CD4-positive, alpha-beta T cell treated with Interleukin-6 for 4 hours (primary cell): ENCODE measurements around the gene FAM167B.
A peak's percentile ranks its signal among the peaks of the same experiment; 100 is the strongest.
"Not testable (repeated sequence)": the region's sequence is repeated elsewhere in the genome, so short reads cannot be mapped to it uniquely, and the experiment has no call there.

ENCODE experiments used
- DNase-seq: peaks from one replicate; pipeline ENCODE4 v3.0.0-alpha.2; 2020; ENCODE audit warnings: mixed read lengths

The FAM167B gene

DNA sequence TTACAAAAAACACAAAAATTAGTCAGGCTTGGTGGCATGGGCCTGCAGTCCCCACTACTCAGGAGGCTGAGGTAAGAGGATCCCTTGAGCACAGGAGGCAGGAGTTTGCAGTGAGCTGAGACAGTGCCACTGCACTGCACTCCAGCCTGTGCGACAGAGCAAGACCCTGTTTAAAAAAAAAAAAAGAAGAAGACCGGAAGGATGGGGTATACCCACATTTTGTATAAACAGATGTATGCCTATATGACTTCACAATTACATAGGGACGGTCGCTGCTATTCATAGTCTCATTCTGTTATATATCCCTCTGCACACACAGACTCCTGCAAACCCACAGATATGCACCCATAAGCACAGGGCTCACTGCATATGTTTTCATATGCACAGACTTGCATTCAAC lies 16.7 kb downstream of the FAM167B start:
- peak; percentile 38 for DNase-seq

DNA sequence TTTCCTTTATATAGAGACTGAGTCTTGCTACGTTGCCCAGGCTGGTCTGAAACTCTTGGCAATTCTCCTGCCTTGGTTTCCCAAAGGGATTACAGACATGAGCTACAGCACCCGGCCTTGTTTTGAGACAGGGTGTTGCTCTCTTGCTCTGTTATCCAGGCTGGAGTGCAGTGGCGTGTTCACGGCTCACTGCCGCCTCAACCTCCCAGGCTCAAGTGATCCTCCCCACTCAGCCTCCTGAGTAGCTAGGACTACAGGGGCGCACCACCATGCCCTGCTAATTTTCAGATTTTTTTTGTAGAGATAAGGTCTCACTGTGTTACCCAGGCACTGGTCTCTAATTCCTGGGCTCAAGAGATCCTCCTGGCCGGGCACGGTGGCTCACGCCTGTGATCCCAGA lies 18.8 kb downstream of the FAM167B start:
- no peak for DNase-seq

- peak; percentile 27 for DNase-seq
Measured at GRCh38 chr1:32266921-32267591, 20.0 kb downstream of the FAM167B start.

DNA sequence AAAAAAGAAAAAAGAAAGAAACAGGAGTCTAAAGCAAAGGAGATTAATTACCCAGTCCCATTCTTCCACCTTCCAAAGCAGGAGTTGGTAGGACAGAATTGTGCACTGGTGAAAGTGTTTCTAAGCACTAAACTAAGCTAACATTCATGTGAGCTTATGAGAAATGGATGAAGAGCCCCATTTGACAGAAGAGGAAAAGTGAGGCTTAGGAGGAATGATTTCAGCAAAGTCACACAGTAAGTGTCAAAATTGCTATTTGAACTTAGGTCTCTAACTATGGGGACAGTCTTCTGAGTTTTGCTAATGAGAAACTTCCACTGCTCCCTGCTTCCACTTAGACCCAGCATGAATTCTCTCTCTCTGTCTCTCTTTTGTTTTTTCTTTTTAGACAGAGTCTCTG lies 22.7 kb downstream of the FAM167B start:
- no peak for DNase-seq

DNA sequence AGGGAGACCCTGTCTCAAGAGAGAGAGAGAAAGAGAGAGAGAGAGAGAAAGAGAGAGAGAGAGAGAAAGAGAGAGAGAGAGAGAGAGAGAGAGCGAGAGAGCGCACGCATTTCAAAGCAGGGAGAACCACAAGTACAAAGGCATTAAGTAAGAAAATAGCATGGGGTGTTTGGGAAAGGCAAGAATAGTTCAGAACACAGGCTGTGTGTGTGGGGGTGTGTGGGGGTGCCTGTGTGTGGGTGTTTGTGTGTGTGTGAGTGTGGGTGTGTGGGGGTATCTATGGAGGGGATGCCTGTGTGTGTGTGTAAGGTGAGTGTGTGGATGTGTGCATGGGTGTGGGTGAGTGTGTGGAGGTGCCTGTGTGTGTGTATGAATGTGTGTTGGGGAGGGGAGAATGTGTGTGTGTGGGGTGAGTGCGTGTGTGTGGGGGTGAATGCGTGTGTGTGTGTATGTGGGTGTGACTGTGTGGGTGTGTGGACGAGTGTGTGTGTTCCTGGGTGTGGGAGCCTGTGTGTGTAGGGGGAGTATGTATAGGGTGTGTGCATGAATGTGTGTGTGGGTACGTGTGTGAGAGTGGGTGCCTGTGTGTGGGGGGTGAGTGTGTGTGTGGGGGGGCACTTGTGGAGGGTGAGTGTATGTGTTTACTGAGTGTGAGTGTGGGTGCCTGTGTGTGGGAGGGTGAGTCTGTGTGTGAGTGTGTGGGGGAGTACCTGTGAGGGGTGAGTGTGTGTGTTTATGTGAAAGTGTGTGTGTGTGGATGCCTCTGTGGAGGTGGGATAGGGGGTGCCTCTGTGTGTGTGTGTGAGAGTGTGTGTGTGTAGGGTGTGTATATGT lies 25.8 kb downstream of the FAM167B start:
- DNase-seq = peak; percentile 53

DNA sequence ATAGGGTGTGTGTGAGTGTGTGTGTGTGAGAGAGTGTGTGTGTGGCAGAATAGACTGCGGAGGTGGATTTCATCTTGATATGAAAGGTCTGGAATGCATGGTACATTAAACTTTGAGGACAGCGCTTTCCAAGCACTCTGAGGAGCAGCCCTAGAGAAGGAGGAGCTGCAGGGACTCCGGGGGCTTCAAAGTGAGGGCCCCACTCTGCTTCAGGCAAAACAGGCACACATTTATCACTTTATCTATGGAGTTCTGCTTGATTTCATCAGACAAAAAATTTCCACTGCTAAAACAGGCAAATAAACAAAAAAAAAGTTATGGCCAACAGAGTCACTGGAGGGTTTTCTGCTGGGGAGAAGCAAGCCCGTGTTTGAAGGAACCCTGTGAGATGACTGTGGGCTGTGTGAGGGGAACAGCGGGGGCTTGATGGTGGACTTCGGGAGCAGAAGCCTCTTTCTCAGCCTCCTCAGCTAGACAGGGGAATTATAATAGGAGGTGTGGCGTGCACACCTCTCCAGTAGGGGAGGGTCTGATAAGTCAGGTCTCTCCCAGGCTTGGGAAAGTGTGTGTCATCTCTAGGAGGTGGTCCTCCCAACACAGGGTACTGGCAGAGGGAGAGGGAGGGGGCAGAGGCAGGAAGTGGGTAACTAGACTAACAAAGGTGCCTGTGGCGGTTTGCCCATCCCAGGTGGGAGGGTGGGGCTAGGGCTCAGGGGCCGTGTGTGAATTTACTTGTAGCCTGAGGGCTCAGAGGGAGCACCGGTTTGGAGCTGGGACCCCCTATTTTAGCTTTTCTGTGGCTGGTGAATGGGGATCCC lies 26.6 kb downstream of the FAM167B start:
- DNase-seq = peak; percentile 94

DNA sequence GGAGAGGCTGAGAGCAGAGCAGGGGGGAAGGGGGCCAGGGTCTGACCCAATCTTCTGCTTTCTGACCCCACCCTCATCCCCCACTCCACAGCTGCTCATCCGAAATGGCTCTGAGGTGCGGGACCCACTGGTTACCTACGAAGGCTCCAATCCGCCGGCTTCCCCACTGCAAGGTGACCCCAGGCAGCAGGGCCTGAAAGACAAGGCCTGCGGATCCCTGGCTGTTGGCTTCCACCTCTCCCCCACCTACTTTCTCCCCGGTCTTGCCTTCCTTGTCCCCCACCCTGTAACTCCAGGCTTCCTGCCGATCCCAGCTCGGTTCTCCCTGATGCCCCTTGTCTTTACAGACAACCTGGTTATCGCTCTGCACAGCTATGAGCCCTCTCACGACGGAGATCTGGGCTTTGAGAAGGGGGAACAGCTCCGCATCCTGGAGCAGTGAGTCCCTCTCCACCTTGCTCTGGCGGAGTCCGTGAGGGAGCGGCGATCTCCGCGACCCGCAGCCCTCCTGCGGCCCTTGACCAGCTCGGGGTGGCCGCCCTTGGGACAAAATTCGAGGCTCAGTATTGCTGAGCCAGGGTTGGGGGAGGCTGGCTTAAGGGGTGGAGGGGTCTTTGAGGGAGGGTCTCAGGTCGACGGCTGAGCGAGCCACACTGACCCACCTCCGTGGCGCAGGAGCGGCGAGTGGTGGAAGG lies 27.8 kb downstream of the FAM167B start:
- no peak for DNase-seq

- DNase-seq = peak; percentile 39
Measured at GRCh38 chr1:32275424-32275823, 28.4 kb downstream of the FAM167B start.

DNA sequence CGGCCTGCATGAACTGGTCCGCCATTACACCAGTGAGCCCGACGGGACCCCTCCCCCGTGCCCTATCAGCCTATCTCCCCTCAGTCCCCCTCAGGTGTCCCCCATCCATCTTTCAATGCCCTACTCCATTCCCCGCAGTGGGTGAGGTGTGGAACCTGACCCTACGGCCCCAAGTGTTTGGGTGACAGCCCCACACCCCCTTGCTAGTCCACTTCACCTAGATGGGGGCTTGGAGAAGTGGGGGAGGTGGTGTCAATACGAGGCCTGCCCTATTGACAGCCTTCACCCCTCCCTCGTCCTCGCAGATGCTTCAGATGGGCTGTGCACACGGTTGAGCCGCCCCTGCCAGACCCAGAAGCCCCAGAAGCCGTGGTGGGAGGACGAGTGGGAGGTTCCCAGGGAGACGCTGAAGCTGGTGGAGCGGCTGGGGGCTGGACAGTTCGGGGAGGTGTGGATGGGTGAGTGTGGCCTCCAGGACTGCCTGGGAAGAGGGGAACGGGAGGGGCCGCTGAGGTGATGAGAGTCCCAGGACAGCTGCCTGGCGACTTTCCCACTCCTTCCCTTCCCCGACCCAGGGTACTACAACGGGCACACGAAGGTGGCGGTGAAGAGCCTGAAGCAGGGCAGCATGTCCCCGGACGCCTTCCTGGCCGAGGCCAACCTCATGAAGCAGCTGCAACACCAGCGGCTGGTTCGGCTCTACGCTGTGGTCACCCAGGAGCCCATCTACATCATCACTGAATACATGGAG lies 29.2 kb downstream of the FAM167B start:
- no peak for DNase-seq

GRCh38 chr1:32284777-32285176 lies 37.8 kb downstream of the FAM167B start:
- DNase-seq = not testable (repeated sequence)

- DNase-seq = no peak
Measured at GRCh38 chr1:32285658-32286057, 38.6 kb downstream of the FAM167B start.

DNA sequence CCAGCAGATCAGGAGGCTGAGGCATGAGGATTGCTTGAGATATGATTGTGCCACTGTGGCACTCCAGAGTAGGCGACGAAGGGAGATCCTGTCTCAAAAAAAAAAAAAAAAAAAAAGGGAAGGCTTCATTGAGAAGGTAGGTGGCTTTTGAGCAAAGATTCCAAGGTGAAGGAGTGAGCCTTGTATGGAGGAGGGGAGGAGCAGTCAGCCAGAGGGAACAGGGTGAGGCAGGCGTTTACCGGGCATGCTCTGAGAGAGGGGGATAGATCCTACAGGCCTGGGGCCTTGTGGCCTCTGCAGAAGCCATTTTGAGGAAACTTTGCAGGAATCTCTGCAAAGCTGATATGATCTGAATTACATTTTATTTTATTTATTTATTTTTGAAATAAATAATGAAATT lies 39.7 kb downstream of the FAM167B start:
- no peak for DNase-seq

- DNase-seq = no peak
Measured at GRCh38 chr1:32289256-32289655, 42.2 kb downstream of the FAM167B start.

DNA sequence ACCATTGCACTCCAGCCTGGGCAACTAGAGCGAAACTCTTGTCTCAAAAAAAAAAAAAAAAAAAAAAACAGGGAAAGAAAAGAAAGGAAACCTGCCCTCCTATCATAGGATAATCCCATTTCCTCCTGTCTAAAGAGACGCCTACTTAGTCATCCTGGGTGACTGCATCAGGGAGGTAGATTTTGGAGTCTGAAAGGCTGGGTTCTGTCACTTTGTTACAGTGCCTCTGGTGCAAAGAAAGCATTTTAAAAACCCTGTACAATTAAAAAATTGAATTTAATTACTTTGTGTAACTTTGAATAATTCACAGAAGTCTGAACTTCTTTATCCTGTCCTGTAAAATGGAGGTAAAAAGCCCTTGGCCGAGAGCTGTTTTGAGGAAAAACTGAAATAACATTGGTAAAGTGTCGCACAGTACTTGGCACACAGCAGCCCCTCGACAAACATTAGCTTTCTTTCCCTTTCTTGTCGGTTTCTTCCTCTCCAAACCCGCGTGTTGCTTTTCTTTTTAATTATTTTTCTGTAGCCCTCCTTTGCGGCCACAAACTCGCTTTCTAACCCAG lies 44.2 kb downstream of the FAM167B start:
- no peak for DNase-seq

DNA sequence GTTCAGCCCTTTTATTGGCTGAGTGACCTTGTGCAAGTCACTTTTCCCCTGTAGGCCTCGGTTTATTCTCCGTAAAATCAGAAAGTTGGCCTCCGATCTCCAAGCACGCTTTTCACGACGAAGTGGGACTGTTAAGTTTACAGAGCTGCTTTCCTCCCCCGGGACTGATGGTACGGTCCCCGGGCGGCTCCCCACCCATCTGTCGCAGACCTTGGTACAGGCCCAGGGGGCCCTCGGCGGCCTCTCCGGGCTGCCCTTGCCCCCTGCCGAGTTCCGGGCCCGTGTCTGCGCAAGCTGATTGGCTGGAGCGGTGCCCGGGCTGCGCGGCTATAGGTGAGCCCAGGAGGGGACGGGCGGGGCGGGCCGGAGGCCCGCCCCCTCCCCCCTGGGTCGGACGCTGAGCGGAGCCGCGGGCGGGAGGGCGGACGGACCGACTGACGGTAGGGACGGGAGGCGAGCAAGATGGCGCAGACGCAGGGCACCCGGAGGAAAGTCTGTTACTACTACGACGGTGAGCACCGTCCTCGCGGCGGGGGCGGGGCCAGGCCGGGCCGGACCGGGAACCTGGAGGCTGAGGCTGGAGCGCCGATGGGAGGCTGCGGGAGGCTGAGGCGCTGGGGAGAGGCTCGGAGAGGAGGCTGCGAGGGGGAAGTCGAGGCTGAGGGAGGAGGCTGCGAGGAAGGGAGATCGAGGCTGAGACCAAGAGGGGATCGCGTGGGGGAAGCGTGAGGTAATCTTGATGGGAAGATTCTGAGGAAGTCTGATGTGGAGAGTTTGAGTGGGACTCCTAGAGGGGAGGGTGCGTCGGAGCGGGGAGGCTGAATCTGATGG lies 44.9 kb downstream of the FAM167B start, which contains the start of gene HDAC1:
Gene HDAC1, plus strand, starts transcription at position 376 of the 831 bp plus-strand sequence. Its CDS starts 87 bp downstream, at position 463.
- DNase-seq = peak; percentile 97

GRCh38 chr1:32298211-32298610 lies 51.2 kb downstream of the FAM167B start:
- not testable (repeated sequence) for DNase-seq
